GM12878 (cell line): Measurements from ENCODE around the gene TLK2. TPM values are rescaled to one million over a fixed set of nuclear protein-coding genes. Genes with fewer than 3 reads are reported as not detected.

Experiments used
- ATAC-seq: fragments of 200-7000 bp; cut with Tn5 transposase; 3 replicates; pipeline ENCODE4 v1.9.1; 2020; ENCODE audit warnings: mild to moderate bottlenecking, moderate library complexity
- BruUV-seq: library from RNA; stranded (reverse); fragments of 400-500 nt; replicated peaks from 2 replicates; lab custom pipeline; 2021; lab: Mats Ljungman, UMichigan
- CTCF ChIA-PET: fragments of 300-600 bp; sonication (Branson Sonifier 250); formaldehyde crosslinking; extraction: SDS; loops from one replicate; lab custom pipeline; 2021; ENCODE audit warnings: inconsistent platforms; lab: Yijun Ruan, JAX
- POLR2A ChIA-PET: fragments of 350-600 bp; formaldehyde crosslinking; extraction: SDS; loops from one replicate; lab custom pipeline; 2021; ENCODE audit warnings: inconsistent platforms; lab: Charles Lee
- RAD21 ChIA-PET: fragments of 300-600 bp; sonication (Branson Sonifier 250); formaldehyde crosslinking; loops from one replicate; lab custom pipeline; 2023; ENCODE audit warnings: antibody characterized with exemption; ENCODE audit not compliant: unreplicated experiment; lab: Charles Lee
- SMC1A ChIA-PET: fragments of 300-600 bp; sonication (Branson Sonifier 250); formaldehyde crosslinking; loops from one replicate; lab custom pipeline; 2023; ENCODE audit not compliant: unreplicated experiment, uncharacterized antibody; lab: Charles Lee
- DNase-seq: peaks from one replicate; pipeline ENCODE4 v3.0.0-alpha.2; 2011; ENCODE audit warnings: low read depth, low spot score
- FAIRE-seq: peaks from 3 replicates; lab custom pipeline; 2011; peaks lifted over from hg19 to GRCh38; lab: Jason Lieb, UNC
- H2AFZ ChIP-seq: 2 replicates; pipeline ENCODE4 v1.6.0; 2011; ENCODE audit warnings: low read depth, low read length, control low read depth; ENCODE audit not compliant: control insufficient read depth
- H3K27ac ChIP-seq: 2 replicates; pipeline ENCODE4 v1.5.1; 2011; ENCODE audit warnings: control low read depth; ENCODE audit not compliant: control insufficient read depth, insufficient read depth
- H3K27me3 ChIP-seq, 2 experiments: replicated peaks in 1 of 2; 2 replicates each; pipeline versions ENCODE4 v1.6.0 to v1.6.1; 2011; ENCODE audit warnings: low read length in 1 of 2; ENCODE audit not compliant: control insufficient read depth in 2 of 2, insufficient read depth in 2 of 2
- H3K36me3 ChIP-seq, 2 experiments: 2 replicates each; pipeline ENCODE4 v1.5.1; 2011; ENCODE audit warnings: low read length in 1 of 2; ENCODE audit not compliant: control insufficient read depth in 2 of 2, insufficient read depth in 2 of 2
- H3K4me1 ChIP-seq: 2 replicates; pipeline ENCODE4 v1.6.1; 2011; ENCODE audit warnings: mild to moderate bottlenecking, low read length, moderate library complexity, mixed read lengths; ENCODE audit not compliant: control insufficient read depth, insufficient read depth
- H3K4me2 ChIP-seq: 2 replicates; pipeline ENCODE4 v1.6.0; 2011; ENCODE audit warnings: control low read depth; ENCODE audit not compliant: control insufficient read depth, insufficient read depth
- H3K4me3 ChIP-seq: fragments of 200-600 bp; sonication (generic); 2 replicates; pipeline ENCODE4 v1.5.1; 2016
- H3K79me2 ChIP-seq: 2 replicates; pipeline ENCODE4 v1.6.0; 2011; ENCODE audit warnings: low read length; ENCODE audit not compliant: control insufficient read depth, insufficient read depth
- H3K9ac ChIP-seq: 2 replicates; pipeline ENCODE4 v1.8.0; 2011; ENCODE audit warnings: low read length, control low read depth, mixed read lengths; ENCODE audit not compliant: control insufficient read depth, insufficient read depth
- H3K9me3 ChIP-seq: replicated peaks from 3 replicates; pipeline ENCODE4 v1.5.1; 2011; ENCODE audit warnings: mild to moderate bottlenecking, low read length; ENCODE audit not compliant: control insufficient read depth, insufficient read depth
- H4K20me1 ChIP-seq: 2 replicates; pipeline ENCODE4 v1.6.0; 2011; ENCODE audit not compliant: control insufficient read depth, insufficient read depth
- CEBPB ChIP-seq, 2 experiments: fragments of 150-350 bp in 1 of 2; IDR thresholded peaks; 2 replicates each; pipeline ENCODE4 v1.6.1; 2012 to 2014; ENCODE audit warnings: low read depth in 2 of 2, low read length in 2 of 2, borderline replicate concordance in 1 of 2, inconsistent platforms in 1 of 2
- CHD1 ChIP-seq: IDR thresholded peaks from 2 replicates; pipeline ENCODE4 v1.6.1; 2012; ENCODE audit warnings: low read depth, low read length, improper control_type of control experiment
- CREM ChIP-seq: IDR thresholded peaks from 2 replicates; pipeline ENCODE4 v1.6.1; 2014; ENCODE audit warnings: antibody characterized with exemption, low read depth
- GATAD2B ChIP-seq: fragments of 450-650 bp; conservative IDR thresholded peaks from 2 replicates; pipeline ENCODE4 v1.6.1; 2017; ENCODE audit warnings: low read depth, mild to moderate bottlenecking, moderate library complexity
- LARP7 ChIP-seq: fragments of 450-650 bp; IDR thresholded peaks from 2 replicates; pipeline ENCODE4 v1.6.1; 2017; ENCODE audit warnings: mild to moderate bottlenecking
- NRF1 ChIP-seq: conservative IDR thresholded peaks from 2 replicates; pipeline ENCODE4 v1.6.1; 2011; ENCODE audit warnings: mild to moderate bottlenecking, low read depth, low read length, improper control_type of control experiment
- PAX5 ChIP-seq: IDR thresholded peaks from 2 replicates; pipeline ENCODE4 v1.6.1; 2011; ENCODE audit warnings: low read depth, low read length, borderline replicate concordance
- RB1 ChIP-seq: fragments of 450-650 bp; formaldehyde crosslinking; IDR thresholded peaks from 2 replicates; pipeline ENCODE4 v1.6.1; 2017; ENCODE audit warnings: mild to moderate bottlenecking, borderline replicate concordance
- SREBF1 ChIP-seq: IDR thresholded peaks from 2 replicates; pipeline ENCODE4 v1.6.1; 2012; ENCODE audit warnings: mild to moderate bottlenecking, low read length
- SREBF2 ChIP-seq: IDR thresholded peaks from 2 replicates; pipeline ENCODE4 v1.6.1; 2012; ENCODE audit warnings: mild to moderate bottlenecking, low read length
- TCF12 ChIP-seq: IDR thresholded peaks from 2 replicates; pipeline ENCODE4 v1.6.1; 2011; ENCODE audit warnings: low read depth, mild to moderate bottlenecking, low read length
- ZZZ3 ChIP-seq: IDR thresholded peaks from 2 replicates; pipeline ENCODE4 v1.6.1; 2011; ENCODE audit warnings: low read depth; ENCODE audit not compliant: control insufficient read depth, insufficient read length
- WGBS: methylation state at CpG from one replicate; pipeline ENCODE4 v1.1.6; 2016; ENCODE audit warnings: low lambda C conversion rate; ENCODE audit not compliant: insufficient replicate concordance, insufficient coverage; ENCODE audit errors: missing lambda C conversion rate; 5-methylcytosine and 5-hydroxymethylcytosine counted together
- in situ Hi-C: fragments of 300-500 bp; cut with MboI; formaldehyde crosslinking; loops from 9 replicates; pipeline ENCODE4 v1.14.3; 2018; ENCODE audit warnings: mixed read lengths
- intact Hi-C: fragments of 100-400 bp; cut with micrococcal nuclease; formaldehyde crosslinking; loops from one replicate; pipeline ENCODE4 v1.14.2; 2022; ENCODE audit not compliant: unreplicated experiment
- polyA plus RNA-seq, 11 experiments: library from polyadenylated mRNA; depleted of rRNA in 4 of 11; unstranded in 6 of 11; stranded (reverse) in 5 of 11; fragments of >200 nt; fragmentation: Nextera tagmentation in 4 of 11; fragmentation: Illumina TruSeq in 1 of 11; extraction: Ambion mirVana in 4 of 11; extraction: Trizol in 1 of 11; gene quantifications; 1 replicate in 1 of 11; 2 replicates in 10 of 11; pipeline versions ENCODE4 v1.2.1 to v1.2.3, GENCODE V29; 2011 to 2016; ENCODE audit warnings: inconsistent platforms in 2 of 11, missing spikeins in 2 of 11, low read depth in 1 of 11
- total RNA-seq, 4 experiments: library from RNA; depleted of rRNA in 3 of 4; stranded (reverse); fragments of >200 nt in 3 of 4; fragmentation: Illumina TruSeq in 1 of 4; extraction: Trizol in 1 of 4; gene quantifications; 2 replicates each; pipeline versions ENCODE4 v1.2.1 to v1.2.3, GENCODE V29; 2013 to 2021
- TF ChIP-seq, protein P1 (sequence below): fragments of 450-650 bp; IDR thresholded peaks from 2 replicates; pipeline ENCODE4 v1.6.1; 2017; ENCODE audit warnings: mild to moderate bottlenecking, moderate library complexity
- TF ChIP-seq, protein P2 (sequence below): fragments of 450-650 bp; IDR thresholded peaks from 2 replicates; pipeline ENCODE4 v1.6.1; 2016; ENCODE audit warnings: mild to moderate bottlenecking
- TF ChIP-seq, protein P3 (sequence below): IDR thresholded peaks from 2 replicates; pipeline ENCODE4 v1.6.1; 2012; ENCODE audit warnings: mild to moderate bottlenecking, low read depth, low read length

The TLK2 gene
- total and polyA plus RNA-seq, 10 of the 15 experiments (the other 5 are each of a cell fraction or from before 2014, with no cell fraction given) = 12.1 to 51.2 (median 27.5) TPM

DNA sequence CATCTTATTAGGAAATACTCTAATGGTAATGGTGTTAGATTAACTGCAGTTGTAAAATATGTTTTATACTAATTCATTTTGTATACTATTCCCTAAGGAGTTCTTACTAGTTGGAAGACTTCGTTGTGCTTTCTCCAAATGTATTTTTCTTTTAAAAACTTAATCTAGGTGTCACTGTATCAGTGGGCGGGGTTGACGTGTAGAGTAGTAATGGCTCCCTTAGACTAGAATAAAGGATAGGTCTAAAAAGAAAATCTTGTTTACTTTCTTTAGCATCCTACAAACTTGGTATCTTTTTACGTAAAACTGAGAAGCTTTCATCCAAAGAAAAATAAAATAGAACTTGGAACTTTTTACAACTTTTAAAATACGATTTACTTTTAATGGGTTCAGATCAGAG is 93.9 kb downstream of the TLK2 start:
- ATAC-seq = no peak
- no peak for TF ChIP-seq CEBPB (IDR thresholded peaks at IDR 0.05; ENCODE audit: borderline replicate concordance in 1 of 2, low read depth in 2 of 2, low read length in 2 of 2)
- TF ChIP-seq LARP7 = no peak
- TF ChIP-seq GATAD2B = no peak
- TF ChIP-seq PAX5 = no peak
- TF ChIP-seq, protein P1, sequence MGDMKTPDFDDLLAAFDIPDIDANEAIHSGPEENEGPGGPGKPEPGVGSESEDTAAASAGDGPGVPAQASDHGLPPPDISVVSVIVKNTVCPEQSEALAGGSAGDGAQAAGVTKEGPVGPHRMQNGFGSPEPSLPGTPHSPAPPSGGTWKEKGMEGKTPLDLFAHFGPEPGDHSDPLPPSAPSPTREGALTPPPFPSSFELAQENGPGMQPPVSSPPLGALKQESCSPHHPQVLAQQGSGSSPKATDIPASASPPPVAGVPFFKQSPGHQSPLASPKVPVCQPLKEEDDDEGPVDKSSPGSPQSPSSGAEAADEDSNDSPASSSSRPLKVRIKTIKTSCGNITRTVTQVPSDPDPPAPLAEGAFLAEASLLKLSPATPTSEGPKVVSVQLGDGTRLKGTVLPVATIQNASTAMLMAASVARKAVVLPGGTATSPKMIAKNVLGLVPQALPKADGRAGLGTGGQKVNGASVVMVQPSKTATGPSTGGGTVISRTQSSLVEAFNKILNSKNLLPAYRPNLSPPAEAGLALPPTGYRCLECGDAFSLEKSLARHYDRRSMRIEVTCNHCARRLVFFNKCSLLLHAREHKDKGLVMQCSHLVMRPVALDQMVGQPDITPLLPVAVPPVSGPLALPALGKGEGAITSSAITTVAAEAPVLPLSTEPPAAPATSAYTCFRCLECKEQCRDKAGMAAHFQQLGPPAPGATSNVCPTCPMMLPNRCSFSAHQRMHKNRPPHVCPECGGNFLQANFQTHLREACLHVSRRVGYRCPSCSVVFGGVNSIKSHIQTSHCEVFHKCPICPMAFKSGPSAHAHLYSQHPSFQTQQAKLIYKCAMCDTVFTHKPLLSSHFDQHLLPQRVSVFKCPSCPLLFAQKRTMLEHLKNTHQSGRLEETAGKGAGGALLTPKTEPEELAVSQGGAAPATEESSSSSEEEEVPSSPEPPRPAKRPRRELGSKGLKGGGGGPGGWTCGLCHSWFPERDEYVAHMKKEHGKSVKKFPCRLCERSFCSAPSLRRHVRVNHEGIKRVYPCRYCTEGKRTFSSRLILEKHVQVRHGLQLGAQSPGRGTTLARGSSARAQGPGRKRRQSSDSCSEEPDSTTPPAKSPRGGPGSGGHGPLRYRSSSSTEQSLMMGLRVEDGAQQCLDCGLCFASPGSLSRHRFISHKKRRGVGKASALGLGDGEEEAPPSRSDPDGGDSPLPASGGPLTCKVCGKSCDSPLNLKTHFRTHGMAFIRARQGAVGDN = no peak
- TF ChIP-seq, protein P2, sequence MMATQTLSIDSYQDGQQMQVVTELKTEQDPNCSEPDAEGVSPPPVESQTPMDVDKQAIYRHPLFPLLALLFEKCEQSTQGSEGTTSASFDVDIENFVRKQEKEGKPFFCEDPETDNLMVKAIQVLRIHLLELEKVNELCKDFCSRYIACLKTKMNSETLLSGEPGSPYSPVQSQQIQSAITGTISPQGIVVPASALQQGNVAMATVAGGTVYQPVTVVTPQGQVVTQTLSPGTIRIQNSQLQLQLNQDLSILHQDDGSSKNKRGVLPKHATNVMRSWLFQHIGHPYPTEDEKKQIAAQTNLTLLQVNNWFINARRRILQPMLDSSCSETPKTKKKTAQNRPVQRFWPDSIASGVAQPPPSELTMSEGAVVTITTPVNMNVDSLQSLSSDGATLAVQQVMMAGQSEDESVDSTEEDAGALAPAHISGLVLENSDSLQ = no peak
- no peak for TF ChIP-seq TCF12
- TF ChIP-seq ZZZ3 = no peak
- TF ChIP-seq NRF1 = no peak
- TF ChIP-seq SREBF2 = no peak
- no peak for TF ChIP-seq CREM
- TF ChIP-seq SREBF1 = no peak
- TF ChIP-seq, protein P3, sequence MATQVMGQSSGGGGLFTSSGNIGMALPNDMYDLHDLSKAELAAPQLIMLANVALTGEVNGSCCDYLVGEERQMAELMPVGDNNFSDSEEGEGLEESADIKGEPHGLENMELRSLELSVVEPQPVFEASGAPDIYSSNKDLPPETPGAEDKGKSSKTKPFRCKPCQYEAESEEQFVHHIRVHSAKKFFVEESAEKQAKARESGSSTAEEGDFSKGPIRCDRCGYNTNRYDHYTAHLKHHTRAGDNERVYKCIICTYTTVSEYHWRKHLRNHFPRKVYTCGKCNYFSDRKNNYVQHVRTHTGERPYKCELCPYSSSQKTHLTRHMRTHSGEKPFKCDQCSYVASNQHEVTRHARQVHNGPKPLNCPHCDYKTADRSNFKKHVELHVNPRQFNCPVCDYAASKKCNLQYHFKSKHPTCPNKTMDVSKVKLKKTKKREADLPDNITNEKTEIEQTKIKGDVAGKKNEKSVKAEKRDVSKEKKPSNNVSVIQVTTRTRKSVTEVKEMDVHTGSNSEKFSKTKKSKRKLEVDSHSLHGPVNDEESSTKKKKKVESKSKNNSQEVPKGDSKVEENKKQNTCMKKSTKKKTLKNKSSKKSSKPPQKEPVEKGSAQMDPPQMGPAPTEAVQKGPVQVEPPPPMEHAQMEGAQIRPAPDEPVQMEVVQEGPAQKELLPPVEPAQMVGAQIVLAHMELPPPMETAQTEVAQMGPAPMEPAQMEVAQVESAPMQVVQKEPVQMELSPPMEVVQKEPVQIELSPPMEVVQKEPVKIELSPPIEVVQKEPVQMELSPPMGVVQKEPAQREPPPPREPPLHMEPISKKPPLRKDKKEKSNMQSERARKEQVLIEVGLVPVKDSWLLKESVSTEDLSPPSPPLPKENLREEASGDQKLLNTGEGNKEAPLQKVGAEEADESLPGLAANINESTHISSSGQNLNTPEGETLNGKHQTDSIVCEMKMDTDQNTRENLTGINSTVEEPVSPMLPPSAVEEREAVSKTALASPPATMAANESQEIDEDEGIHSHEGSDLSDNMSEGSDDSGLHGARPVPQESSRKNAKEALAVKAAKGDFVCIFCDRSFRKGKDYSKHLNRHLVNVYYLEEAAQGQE = no peak
- TF ChIP-seq RB1 = no peak
- TF ChIP-seq CHD1 = no peak
- ChIA-PET SMC1A (interaction anchor here (0.6 kb wide), 1 partner anchor 314 kb away, joined by 3 read pairs; no protein-coding TSS in a partner anchor), CTCF (interaction anchor here (1.1 to 1.2 kb wide), 2 partner anchors 13 to 151 kb away, joined by 3 read pairs; no protein-coding TSS in a partner anchor), RAD21 (interaction anchor here (0.6 kb wide), 1 partner anchor 75 kb away, joined by 3 read pairs; no protein-coding TSS in a partner anchor), POLR2A (no interaction called here)
- no peaks in the 10 kb centered on the region for H4K20me1 ChIP-seq
- no peak overlapping the region for H3K4me2 ChIP-seq
- FAIRE-seq = no peak
- H3K36me3 ChIP-seq = peaks cover 0 to 17% of the 10 kb centered on the region in 2 experiments
- no peaks in the 10 kb centered on the region for H3K9me3 ChIP-seq
- BruUV-seq = no TSS peak
- H3K9ac ChIP-seq = no peak overlapping the region
- no peak overlapping the region for H3K27ac ChIP-seq
- WGBS = 100% methylated on average over 5 of the region's 5 CpGs
- intact Hi-C loops (no loop called here), in situ Hi-C loops (no loop called here)
- DNase-seq = no peak
- no peaks in the 10 kb centered on the region for H3K27me3 ChIP-seq
- H3K79me2 ChIP-seq = no peaks in the 10 kb centered on the region
- no peak overlapping the region for H3K4me3 ChIP-seq
- no peaks in the 10 kb centered on the region for H3K4me1 ChIP-seq
- no peak overlapping the region for H2AFZ ChIP-seq
